GM19452 (cell line): ENCODE results near the gene TMEM256.

Source experiments
- ATAC-seq: cut with Tn5 transposase; IDR thresholded peaks from one replicate; pipeline ENCODE4 v1.9.1; 2021; ENCODE audit not compliant: unreplicated experiment

The TMEM256 gene

DNA sequence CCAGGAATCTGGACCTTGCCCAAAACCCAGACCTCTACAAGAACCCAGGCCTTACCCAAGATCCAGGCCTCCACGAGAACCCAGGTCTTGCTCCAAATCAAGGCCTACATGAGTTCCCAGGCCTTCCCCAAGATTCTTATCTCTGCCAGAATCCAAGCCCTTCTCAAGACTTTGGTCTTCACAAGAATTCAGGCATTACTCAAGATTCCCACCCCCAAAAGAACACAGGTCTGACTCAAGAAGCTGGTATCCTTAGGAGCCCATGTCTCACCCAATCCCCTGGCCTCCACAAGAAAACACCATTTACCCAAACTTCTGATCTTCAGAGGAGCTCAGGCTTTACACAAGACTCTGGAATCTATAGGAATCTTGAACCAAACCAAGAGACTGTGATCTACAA is 27.3 kb upstream of the TMEM256 start:
- ATAC-seq = no peak

DNA sequence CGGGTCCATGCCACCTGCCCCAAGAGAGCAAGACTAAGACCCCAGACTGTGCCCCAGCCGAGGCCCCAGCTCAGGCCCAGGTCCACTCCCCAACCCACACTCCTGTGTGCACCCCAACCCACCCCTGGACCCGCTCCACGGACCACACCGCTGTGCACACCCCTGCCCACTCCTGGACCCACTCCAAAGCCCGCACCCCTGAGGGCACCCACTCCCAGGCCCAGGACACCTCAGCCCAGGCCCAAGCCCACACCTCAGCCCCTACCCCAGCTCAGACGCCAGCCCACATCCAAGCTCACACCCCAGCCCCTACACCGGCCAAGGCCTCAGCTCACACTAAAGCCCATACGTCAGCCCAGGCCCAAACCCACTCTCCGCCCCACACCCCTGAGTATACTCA is 25.8 kb upstream of the TMEM256 start:
- no peak for ATAC-seq

GRCh38 chr17:7428557-7428956 is 24.7 kb upstream of the TMEM256 start, which contains the start of gene SPEM3:
SPEM3 (plus strand) TSS chr17:7428857; CDS start chr17:7428903, 46 bp downstream.
- ATAC-seq = no peak

- no peak for ATAC-seq
Measured at GRCh38 chr17:7427549-7427948, 23.7 kb upstream of the TMEM256 start.

DNA sequence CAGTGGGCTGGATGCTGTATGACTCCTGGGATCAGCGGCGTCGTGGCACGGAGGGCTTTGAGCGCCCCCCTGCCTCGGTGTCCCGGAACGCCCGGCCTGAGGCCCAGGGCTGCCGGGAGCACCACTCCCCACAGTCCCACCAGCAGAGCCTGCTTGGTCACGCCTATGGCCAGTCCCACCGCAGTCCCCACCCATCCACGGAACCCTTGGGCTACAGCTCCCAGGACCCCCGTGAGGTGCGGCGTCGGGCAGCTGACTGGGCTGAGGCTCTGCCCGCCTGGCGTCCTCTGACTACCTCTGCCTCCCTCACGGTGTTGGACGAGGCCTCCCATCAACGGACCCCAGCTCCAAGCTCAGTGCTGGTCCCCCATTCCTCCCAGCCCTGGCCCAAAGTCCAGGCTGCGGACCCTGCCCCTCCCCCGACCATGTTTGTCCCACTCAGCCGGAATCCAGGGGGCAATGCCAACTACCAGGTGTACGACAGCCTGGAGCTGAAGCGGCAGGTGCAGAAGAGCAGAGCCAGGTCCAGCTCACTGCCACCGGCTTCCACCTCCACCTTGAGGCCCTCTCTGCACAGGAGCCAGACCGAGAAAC is 23.1 kb upstream of the TMEM256 start:
- no peak for ATAC-seq

GRCh38 chr17:7426203-7426863 is 22.4 kb upstream of the TMEM256 start:
- ATAC-seq = no peak

GRCh38 chr17:7425756-7426155 is 21.9 kb upstream of the TMEM256 start:
- ATAC-seq = no peak

GRCh38 chr17:7425316-7425715 is 21.4 kb upstream of the TMEM256 start, which contains the start of gene SPEM2:
SPEM2 (plus strand) TSS chr17:7425616; CDS start chr17:7425689, 73 bp downstream.
- no peak for ATAC-seq

GRCh38 chr17:7423679-7424078 is 19.8 kb upstream of the TMEM256 start:
- ATAC-seq = no peak

DNA sequence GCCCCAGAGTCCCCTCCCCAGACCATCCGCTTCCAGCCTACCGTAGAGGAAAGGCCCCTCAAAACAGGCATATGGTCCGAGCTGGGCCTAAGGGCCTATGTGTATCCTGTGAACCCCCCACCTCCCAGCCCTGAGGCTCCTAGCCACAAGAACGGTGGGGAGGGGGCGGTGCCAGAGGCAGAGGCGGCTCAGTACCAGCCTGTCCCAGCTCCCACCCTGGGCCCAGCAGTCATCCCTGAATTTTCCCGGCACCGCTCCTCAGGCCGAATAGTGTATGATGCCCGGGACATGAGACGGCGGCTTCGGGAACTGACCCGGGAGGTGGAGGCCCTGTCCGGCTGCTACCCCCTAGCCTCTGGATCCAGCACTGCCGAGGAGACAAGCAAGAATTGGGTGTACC is 17.3 kb upstream of the TMEM256 start:
- no peak for ATAC-seq

DNA sequence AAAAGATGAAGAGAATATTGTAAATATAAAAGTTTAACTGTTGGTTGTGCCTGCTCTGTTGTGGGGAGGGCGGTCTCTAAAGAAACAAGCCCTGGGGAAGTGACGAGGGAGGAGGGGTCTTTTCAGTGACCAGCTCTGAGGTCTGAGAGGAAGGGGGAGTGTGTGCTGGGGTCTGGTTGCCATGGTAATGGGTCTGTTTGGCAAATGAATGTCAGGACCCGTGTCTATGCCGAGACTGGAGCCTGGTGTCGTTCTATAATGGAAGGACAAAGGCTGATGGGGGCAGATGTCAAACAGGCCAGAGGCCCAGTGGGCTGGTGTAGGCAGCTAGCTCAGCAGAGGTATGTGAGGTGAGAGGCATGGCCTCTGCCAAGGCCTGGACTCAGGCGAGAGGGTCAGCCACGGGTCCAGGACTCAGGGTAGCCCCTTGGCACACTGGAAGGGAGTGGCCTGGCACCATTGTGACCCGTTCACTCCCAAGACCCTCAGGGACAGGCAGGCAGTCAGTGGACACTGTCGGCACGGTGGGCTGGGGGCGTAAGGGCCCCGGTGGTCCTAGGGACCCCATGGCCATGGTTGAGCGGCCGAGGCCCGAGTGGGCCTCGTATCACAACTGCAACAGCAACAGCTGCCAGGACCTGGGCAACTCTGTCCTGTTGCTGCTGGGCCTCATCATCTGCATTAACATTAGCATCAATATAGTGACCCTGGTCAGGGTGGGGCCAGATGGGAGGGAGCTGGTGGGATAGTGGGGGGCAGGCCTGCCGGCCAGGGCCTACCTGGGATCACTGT is 16.1 kb upstream of the TMEM256 start, which contains the start of gene SPEM1:
TSS of gene SPEM1 (plus strand) at position 506 of the 792 bp plus-strand sequence. CDS start at position 567, 61 bp downstream.
- ATAC-seq = no peak

DNA sequence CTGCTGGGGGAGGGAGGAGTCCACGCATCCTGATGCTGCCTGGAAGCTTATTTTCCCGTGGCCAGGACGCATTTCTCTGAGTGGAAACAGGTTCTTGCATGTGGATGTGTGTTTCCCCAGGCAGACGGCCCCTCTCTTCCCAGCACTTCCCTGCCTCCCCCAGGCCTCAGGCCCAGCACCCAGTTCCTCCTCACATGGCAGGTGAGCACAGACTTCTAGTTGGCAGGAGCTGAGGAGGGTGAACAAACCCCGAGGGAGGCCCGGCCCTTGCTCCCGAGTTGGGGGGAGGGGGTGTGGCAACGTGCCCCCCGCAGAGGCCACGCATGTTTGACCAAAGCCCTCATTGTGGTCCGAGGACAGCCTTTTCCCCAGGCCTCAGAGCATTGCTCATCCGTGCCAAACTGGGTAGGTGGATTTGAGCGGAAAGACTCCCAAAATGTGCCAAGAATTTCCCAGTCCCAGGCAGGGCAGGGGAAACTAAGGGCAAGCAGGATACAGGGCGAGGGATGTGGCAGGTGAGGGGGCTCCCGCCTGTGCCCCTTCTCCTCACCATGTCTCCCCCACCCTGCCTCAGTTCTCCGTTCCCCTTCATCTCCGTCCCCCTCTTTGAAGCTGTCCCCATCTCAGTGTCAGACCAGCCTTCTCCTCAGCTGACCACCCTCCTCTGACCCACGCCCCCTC is 14.7 kb upstream of the TMEM256 start:
- no peak for ATAC-seq

DNA sequence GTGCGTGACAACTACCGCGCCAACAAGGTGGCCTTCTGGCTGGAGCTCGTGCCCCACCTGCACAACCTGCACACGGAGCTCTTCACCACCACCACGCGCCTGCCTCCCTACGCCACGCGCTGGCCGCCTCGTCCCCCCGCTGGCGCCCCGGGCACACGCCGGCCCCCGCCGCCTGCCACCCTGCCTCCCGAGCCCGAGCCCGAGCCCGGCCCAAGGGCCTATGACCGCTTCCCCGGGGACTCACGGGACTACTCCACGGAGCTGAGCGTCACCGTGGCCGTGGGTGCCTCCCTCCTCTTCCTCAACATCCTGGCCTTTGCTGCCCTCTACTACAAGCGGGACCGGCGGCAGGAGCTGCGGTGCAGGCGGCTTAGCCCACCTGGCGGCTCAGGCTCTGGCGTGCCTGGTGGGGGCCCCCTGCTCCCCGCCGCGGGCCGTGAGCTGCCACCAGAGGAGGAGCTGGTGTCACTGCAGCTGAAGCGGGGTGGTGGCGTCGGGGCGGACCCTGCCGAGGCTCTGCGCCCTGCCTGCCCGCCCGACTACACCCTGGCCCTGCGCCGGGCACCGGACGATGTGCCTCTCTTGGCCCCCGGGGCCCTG is 13.3 kb upstream of the TMEM256 start:
- ATAC-seq = no peak

DNA sequence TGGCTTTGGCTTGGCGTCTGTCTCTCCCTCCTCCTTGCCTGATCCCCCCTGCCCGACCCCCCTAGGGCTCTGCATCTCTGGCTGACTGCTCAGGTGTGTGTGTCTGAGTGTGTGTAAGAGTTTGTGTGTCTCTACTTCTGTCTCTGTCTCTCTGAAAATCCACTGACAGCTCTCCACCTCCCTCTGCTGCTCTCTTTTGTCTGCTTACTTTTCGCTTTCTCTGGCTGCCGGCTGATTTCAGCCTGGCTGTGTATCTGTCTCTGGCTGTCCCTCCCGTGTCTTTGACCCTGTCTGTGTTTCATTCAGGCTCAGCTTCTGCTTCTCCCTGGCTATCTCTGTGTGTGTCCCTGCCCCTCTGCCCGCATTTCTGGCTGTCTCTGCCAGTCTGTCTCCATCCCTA is 12.4 kb upstream of the TMEM256 start:
- no peak for ATAC-seq

DNA sequence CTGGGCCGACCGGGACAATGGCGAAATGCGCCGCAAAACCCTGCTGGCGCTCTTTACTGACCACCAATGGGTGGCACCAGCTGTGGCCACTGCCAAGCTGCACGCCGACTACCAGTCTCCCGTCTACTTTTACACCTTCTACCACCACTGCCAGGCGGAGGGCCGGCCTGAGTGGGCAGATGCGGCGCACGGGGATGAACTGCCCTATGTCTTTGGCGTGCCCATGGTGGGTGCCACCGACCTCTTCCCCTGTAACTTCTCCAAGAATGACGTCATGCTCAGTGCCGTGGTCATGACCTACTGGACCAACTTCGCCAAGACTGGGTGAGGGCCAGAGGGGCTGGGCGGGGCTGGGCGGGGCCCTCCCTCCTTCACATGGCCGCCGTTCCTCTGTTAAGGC is 11.9 kb upstream of the TMEM256 start:
- no peak for ATAC-seq

- no peak for ATAC-seq
Measured at GRCh38 chr17:7414837-7415236, 10.9 kb upstream of the TMEM256 start.

DNA sequence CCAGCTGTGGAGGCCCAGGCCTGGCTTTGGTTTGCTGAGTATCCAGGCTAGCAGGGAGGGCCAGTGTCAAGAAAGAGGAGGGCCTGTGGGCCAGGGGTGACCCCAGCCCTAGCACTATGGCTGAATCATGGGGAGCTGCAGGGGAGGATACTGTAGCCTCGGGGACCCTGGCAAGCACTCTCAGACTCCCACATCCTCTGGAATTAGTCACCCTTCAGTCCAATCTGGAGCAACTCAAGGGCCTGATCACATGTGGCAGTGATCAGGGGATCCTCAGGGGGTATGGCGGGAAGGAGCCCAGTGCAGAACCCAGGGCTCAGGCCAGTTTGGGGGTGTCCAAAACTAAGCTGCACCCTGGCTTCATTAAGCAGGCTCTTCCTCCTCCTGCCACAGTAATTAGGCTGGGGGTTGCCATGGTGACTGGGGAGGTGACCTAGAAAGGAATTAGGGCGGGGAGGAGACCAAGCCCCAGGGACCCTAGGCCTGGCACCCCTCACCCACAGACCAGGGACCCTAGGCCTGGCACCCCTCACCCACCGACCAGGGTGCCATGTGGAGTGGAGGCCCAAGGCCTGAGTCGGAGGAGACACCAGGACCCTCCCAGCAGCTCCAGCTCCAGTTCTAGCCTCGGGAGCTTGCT is 9.6 kb upstream of the TMEM256 start:
- no peak for ATAC-seq

DNA sequence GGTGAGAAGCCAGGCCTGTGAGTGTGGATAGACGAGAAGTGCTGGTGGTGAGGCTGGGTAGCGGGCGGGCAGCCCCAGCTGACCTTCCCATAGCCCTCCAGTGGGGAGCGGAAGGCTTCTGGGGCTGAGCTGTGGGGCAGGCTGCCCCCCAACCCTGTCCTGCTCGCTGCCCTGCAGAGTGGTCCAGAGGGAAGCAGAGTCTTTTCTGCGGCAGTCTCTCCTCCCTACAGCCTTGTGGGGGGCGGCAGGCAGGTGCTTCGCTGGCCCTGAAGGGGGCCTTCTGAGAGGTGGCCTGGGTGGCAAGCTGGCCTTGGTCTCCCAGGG is 7.5 kb upstream of the TMEM256 start:
- no peak for ATAC-seq

GRCh38 chr17:7410634-7411426 is 6.9 kb upstream of the TMEM256 start:
- ATAC-seq = no peak

DNA sequence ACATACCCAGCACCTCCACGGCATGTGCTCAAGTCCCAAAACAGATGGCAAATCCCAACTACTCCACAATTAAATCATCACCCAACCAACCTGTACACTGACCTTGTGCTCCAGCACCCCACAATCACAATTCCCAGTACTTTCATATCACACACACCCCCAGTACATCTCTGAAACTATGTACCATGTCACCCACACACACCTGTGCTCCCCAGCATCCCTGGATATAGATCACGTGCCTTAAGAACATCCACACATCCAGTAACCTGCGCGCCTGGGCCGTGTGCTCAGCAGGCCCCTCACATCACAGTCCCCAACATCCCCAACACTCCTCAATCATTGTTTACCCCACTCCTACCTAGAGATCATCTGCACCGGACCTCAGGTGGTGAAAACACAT is 5.8 kb upstream of the TMEM256 start:
- ATAC-seq = no peak
